Central memory CD4-positive, alpha-beta T cell (primary cell): ENCODE measurements around the gene HCFC1R1.
"Not testable (repeated sequence)": the region's sequence is repeated elsewhere in the genome, so short reads cannot be mapped to it uniquely, and the experiment has no call there.

ENCODE experiments used
- DNase-seq: peaks from one replicate; pipeline ENCODE4 v3.0.0; 2022

Gene HCFC1R1

DNA sequence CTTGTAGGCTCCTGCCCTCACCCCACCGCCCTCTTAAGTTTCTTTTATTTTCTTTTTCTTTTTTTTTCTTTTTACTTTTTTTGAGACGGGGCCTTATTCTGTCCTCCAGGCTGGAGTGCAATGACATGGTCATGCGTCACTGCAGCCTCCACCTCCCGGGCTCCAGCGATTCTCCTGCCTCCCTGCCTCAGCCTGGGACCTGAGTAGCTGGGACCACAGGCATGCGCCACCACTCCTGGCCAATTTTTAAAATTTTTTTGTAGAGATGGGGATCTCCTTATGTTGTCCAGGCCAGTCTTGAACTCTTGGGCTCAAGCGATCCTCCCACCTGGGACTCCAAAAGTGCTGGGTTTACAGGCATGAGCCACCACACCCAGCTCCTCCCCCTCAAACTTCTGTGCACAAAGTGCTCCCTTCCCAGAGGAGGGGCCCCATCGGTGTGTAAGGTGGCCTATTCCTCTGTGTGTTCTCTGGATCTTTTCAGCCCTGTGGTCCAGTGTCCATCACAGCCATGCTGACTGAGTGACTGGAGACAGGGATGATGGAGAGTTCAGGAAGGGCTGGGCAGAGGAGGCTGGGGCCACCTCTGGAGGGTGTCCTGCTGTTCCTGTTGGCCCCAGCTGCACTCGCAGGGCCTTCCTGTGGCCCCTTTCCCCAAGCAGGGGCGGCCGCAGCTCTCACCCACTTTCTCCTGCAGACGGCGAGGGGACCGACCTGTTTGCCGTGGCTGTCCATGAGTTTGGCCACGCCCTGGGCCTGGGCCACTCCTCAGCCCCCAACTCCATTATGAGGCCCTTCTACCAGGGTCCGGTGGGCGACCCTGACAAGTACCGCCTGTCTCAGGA, 32.8 kb upstream of the HCFC1R1 start:
- no peak for DNase-seq

DNA sequence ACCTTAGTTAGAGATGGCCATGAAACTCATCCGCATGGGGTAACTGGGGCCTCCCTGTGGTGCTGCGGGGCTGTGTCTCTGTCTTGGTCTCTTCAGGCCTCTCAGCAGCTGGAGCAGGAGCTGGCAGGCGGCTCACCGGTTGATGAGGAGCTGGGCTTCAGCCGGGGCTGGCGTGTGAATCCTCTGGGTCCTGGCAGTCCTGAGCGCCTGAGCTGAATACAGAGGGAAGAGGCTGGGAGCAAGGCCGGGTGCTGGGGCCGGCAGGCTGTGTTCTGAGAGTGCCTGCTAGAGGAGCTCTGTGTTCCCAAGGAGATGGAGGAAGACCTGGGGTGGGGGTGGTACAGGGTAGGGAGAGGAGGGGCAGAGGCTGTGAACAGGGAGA, 32.0 kb upstream of the HCFC1R1 start:
- not testable (repeated sequence) for DNase-seq

DNA sequence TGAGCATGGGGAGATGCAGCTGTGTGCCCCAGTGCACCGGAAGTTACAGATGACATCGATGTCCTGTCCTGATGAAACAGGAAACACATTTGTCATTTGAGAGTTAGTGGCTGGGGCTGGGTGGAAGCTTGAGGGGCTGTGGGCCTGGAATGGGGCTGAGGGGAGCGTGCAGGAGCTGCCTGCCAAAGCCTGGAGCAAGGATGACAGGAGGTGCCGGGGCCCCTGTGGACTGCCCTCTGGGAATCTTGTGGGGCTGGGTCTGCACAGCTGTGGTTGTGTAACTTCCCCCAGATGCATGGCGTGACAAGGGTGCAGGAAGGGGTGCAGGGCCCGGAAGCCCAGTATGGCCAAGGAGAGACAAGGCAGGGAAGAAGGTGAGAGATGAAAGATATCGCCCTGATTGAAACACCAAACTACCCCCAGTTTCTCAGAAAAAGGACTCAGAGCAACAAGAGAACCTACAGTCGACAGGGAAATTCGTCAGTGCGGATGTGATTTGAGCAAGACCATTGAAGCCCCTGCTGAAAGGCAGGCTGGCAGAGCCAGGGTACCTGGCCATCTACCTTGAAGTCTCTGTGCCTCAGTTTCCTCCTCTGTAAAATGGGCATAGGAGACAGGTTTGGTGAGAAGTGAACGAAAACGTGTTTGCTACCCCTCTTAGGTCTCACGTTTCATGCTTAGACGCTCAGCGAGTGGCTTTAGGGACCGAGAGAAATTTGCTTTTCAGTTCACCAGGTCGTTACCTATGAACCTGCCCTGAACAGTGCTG, 31.4 kb upstream of the HCFC1R1 start:
- no peak for DNase-seq

- not testable (repeated sequence) for DNase-seq
Observed at GRCh38 chr16:3053330-3053710, 29.6 kb upstream of the HCFC1R1 start.

GRCh38 chr16:3052571-3053329, 29.0 kb upstream of the HCFC1R1 start:
- not testable (repeated sequence) for DNase-seq

DNA sequence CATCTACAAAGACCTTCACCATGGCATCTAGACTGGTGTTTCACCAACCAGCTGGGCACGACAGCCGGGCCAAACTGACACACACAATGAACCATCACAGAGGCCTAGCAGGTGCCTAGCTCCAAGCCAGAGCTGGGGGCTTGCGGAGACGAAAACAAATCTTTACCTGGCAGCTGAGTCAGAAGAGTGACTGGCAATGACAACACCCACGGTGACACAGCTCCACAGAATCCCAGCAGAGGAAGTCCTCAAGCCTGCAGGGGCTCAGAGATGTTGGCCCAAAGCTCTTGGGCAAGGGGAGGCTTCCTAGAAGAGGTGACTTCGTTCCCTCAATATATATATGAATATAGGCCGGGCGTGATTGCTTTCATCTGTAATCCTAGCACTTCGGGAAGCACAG, 27.8 kb upstream of the HCFC1R1 start:
- DNase-seq, result no peak

DNA sequence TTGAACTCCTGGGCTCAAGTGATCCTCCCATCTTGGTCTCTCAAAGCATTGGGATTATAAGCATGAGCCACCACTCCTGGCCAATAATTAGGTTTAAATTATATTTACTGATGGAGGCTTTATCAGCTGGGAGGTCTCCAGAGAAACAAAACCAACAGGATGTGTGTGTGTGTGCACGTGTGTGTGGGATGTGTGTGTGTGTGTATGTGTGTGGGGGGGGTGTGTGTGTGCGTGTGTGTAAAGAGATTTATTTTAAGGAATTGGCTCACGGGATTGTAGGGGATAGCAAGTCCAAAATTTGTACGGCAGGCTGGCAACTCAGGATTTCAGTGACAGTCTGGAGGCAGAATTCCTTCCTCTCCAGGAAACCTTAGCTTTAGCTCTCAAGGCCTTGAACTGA, 27.3 kb upstream of the HCFC1R1 start:
- DNase-seq, result no peak

- DNase-seq, result no peak
Observed at GRCh38 chr16:3050487-3050886, 26.7 kb upstream of the HCFC1R1 start.

DNA sequence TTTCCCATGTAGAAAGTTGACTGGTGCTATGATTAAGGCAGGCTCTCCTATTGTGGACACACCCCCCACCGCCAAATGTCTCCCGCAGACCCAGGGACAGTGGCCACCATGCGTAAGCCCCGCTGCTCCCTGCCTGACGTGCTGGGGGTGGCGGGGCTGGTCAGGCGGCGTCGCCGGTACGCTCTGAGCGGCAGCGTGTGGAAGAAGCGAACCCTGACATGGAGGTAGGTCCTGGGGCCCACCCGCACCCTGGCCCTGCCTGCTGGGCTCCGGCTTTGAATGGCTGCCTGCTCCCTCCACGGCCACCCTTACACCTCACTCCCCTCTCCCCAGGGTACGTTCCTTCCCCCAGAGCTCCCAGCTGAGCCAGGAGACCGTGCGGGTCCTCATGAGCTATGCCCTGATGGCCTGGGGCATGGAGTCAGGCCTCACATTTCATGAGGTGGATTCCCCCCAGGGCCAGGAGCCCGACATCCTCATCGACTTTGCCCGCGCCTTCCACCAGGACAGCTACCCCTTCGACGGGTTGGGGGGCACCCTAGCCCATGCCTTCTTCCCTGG, 26.3 kb upstream of the HCFC1R1 start:
- no peak for DNase-seq

GRCh38 chr16:3047387-3047720, 23.6 kb upstream of the HCFC1R1 start:
- DNase-seq, result no peak

DNA sequence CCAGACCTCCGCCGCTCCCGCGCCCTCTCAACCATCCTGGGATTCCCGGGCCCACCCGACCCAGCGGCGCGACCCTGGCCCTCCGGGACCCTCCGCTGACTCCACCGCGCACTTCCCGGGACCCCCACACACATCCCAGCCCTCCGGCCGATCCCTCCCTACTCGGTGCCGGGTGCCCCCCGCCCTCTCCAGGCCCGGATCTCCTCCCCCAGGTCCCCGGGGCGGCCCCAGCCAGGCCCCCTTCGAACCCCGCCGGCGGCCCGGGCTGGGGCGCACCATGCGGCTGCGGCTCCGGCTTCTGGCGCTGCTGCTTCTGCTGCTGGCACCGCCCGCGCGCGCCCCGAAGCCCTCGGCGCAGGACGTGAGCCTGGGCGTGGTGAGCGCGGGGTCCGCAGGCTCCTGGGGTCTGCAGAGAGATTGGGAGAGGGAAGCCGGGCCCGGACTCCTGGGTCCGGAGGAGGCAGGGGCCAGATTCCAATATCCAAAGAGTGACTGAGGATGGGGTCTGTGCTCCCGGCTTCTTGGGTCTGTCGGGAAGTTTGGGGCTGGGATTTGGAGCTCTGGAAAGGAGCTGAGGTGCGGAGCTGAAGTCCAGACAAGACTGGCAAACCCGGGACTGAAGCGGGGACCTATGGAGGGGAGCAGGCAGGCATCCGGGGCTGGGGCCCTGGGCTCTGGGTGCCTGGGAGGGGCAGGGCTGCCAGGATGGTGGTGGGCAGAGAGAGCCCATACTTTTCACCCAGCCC, 23.1 kb upstream of the HCFC1R1 start:
- DNase-seq, result no peak

DNA sequence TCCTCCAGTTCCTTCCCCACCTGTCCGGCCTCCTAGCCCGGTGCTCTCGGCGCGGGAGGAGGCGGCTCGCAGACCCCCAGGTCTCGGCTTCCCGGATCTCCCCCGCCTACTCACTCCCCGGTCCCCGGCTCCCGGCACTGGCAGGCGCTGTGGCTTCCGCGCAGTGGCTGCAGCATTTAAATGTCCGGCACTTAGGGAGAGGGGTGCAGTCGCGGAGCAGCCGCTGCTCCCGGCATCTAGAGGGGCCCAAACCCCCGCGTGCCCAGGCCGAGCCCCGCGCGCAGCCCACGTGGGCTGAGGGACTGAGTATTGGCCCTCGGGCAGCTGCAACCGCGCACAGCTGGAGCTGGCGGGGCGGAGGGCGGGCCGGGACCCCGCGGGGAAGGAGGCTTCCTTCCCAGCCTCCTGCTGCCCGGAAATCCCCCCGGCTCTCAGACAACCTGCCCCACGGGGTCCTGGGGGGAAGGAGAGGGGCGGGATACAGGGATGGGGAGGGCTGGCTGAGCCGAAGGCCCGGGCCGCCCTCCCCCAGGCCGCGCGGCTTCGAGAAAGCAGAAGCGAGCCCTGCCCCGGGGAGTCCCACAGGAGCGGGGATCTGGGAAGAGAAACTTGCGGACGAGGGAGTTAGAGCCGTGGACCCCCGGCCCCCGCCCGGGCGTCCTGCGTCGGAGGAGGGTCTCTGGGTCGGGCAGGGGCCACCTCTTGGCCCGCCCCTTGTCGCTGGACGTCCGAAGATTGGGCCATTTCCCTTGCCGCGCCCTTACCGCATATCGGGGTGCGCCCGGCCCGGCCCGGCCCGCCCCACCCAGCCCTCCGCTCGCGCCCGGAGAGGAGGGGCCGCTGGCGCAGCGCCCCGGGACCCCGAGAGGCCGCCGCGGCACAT, 22.3 kb upstream of the HCFC1R1 start, which contains the start of gene MMP25:
MMP25 (plus strand) TSS at position 804 of the 883 bp plus-strand sequence. CDS start 357 bp downstream, outside the sequence.
- DNase-seq, result no peak

GRCh38 chr16:3044708-3045107, 21.0 kb upstream of the HCFC1R1 start:
- DNase-seq, result no peak

DNA sequence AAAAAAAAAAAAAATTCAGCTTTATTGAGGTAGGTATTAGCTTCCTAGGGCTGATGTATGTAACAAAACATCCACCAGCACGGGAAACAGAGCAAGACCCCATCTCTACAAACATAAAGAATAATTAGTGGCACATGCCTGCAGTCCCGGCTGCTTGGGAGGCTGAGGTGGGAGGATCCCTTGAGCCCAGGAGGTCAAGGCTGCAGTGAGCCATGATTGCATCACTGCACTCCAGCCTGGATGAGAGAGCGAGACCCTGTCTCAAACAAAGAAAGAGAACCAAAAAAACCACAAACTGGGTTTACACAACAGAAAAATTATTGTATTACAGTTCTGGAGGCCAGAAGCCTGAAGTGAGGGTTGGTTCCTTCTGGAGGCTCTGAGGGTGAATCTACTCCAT, 18.6 kb upstream of the HCFC1R1 start:
- no peak for DNase-seq

- DNase-seq, result no peak
Observed at GRCh38 chr16:3038896-3039295, 15.2 kb upstream of the HCFC1R1 start.

DNA sequence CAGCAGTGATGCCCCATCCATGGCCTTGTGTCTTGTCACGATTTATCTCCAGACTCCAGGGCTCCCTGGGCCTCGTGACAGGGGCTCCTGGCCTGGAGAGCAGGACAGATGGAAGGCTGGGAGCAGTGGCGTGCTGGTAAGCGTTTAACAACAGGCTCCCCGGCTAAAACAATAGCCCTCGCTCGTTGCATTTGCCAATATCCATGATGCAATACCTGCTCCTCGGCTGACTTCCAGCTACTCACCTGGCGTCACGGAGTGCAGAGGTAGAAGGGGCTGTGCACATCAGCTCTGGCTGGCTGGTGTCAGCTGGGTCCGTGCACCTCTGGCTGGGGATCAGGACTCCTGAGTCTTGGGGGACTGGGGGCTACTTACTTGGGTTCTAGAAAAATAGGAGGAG, 14.5 kb upstream of the HCFC1R1 start:
- DNase-seq, result no peak

GRCh38 chr16:3036726-3037315, 13.1 kb upstream of the HCFC1R1 start, which contains the start of gene BICDL2:
Gene BICDL2, minus strand, starts transcription at chr16:3036944. Its CDS starts 1,448 bp downstream, at chr16:3035496.
- DNase-seq, result no peak

DNA sequence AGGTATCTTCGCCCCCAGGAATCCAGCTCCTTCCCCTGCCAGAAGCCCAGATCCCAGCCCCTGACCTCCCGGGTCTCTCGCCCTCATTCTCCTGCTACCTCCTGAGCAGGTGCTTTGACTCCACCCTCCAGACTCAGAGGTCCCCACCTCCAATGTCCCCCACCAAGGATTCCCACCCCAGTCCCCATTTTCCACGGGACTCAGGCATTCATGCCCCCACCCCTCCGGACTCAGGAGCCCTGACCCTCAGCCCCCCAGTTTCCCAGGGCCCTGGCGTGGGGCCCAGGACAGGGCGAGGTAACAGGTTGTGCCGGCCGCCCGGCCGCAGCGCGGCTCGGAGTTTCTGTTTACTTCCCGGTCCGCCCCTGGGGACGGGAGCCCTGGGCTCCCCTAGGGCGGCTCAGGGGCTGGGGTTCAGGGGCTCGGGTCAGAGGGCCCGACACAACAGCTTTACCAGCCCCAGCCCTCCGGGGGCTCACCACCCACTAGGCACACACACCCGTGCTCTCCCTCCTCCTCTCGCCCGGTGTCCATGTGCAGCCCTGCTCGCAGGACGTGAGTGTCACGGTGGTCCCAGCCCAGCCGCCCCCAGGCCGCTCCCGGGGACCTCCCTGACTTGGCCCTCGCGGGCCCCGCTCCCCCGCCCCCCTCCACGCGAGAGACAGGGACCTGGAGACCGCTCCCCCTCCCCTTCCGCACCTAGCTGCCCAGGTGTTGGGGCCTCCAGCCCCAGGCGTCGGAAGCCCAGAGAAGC, 12.4 kb upstream of the HCFC1R1 start:
- DNase-seq, result no peak

DNA sequence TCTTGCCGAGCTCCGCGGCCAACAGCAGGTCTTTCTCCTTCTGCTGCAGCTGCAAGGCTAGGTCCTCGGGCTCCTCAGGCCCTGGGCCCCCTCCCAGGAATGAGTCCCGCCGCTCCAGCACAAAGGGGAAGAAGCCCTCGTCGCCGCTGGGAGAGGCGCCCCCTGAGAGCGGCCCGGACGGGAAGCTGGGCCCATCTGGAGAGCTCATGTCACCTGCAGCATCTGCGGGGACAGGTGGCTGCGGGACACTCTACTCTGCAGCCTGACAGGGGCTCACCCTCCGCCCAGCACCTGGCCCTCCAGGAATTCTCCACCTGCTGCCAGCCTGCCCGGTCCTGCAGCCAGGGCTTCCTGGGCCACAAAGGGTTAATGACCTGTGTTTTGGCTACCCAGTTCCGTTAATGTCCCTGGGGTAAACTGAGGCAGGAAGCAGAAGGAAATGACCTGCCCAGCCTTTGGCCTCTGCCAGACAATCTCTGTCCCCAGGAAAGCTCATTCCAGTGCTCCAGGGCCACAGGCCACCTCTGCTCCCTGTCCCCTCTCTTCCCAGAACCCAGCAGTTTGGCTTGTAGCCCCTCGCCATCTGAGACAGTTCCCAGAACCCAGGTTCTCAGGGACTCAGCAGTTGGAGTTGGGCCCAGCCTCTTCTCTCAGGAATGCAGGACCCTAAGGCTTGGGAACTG, 11.7 kb upstream of the HCFC1R1 start:
- no peak for DNase-seq
